UCSD-AML1 (cell line): ENCODE data around the gene ANAPC5.
A peak's percentile ranks its signal among the peaks of the same experiment; 100 is the strongest.

Source experiments
- DNase-seq: peaks from one replicate; lab custom pipeline; 2025; ENCODE audit not compliant: unreplicated experiment; lab: John Stamatoyannopoulos, UW

The ANAPC5 gene

GRCh38 chr12:121371404-121371803, 19.2 kb upstream of the ANAPC5 start:
- DNase-seq, result no peak

DNA sequence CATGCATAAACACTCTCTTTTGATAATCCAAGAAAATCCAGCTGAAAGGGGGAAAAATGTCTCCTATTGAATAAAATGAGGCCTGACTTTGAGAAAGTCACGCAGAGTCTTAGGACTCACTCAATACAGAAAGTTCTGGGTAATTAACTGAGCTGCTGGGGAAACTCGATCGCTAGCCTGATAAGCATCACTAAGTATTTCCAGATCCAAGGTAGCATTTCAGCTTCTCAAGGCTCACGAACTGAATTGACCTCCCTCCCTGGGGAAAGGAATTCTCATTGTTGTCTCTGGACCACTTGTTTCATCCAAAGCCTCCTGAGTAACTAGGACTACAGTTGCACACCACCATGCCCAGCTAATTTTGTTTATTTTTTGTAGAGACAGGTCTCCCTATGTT, 13.8 kb upstream of the ANAPC5 start:
- no peak for DNase-seq

DNA sequence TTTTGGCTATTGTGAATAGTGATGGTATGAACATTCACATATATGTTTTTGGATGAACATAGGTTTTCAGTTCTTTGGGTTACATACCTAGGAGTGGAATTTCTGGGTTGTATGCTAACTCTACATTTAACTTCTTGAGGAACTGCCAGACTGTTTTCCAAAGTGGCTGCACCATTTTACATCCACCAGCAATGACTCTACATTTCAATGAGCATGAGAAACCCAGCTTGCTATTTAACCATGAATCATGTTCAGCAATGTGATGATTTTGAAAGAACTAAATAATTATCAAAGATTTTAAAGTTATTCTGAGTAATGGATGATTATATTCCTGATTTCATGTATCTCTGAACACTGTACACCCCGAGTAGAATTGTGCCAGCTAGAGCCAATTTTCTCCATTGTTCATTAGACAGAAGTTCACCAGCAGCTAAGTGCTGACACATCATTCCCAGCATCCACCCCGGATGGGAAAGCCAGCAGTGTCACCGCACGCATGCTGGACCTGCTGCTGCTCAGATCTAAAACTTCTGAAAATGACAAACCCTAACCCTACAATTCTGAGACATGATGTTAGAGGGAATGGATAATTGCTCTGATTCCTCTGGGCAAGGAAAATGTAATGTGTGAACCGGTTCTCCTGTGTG, 13.3 kb upstream of the ANAPC5 start:
- DNase-seq, result no peak

GRCh38 chr12:121364683-121365121, 12.5 kb upstream of the ANAPC5 start:
- no peak for DNase-seq

DNA sequence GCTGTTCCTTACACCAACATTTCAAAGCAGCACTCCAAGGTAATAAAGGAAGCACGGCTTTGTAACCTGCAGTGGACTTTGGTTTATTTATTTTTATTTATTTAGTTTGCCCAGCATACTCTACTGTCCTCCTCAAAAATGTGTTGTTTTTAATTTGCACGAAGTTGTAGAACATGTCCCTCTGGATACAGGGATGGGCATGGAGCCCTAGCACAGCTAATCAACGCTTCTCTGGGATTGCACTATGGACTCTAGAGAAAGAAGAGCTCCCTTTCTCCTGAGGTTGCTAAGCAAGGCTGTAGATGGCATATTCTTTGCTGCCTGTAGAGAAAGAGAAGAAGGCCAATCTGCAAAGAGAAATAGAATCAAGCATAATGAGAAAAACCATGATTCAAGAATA, 5.9 kb upstream of the ANAPC5 start:
- no peak for DNase-seq

- DNase-seq, result no peak
Measured at GRCh38 chr12:121357331-121357730, 5.1 kb upstream of the ANAPC5 start.

DNA sequence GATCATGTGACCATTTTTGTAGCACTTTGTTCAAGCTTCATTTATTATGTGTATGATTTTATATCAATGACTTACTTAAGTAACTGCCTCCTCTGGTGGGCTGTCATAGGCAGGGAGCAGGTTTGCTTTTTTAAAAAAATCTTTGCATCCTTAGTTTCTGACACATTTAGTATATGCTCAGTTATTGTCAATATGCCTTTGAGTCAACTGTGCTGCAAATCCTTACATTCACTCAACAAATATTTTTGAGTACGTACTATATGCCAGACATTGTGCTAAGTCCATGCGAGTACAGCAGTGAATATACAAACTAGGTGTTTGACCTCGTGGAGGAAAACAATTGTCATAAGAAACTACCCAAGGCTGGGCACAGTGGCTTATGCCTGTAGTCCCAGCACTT, 4.4 kb upstream of the ANAPC5 start:
- no peak for DNase-seq

DNA sequence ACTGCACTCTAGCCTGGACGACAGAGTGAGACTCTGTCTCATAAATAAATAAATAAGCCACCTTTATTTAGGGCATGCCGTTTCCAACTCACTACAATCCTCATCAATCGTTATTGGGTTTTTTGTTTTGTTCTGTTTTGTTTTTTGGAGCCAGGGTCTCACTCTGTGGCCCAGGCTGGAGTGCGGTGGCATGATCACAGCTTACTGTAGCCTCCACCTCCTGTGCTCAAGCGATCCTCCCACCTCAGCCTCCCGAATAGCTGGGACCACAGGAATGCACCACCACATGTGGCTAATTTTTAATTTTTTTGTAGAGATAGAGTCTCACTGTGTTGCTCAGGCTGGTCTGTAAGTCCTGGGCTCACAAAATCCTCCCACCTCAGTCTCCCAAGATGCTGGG, 3.6 kb upstream of the ANAPC5 start:
- DNase-seq, result no peak

DNA sequence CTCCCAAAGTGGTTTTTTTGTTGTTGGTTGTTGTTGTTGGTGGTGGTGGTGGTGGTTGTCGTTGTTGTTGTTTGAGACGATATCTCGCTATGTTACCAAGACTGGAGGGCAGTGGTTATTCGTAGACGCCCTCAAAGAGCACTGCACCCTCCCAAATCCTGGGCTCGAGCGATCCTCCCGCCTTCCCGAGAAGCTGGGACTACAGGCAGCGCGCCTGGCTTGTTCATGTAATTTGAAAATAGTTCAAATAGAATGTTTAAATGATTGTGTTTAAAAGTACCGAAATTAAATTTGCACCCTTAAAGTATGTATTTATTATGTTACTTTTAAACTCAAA, 439 bp upstream of the ANAPC5 start:
- no peak for DNase-seq

- no peak for DNase-seq
Measured at GRCh38 chr12:121346747-121347146, 5.5 kb downstream of the ANAPC5 start.

DNA sequence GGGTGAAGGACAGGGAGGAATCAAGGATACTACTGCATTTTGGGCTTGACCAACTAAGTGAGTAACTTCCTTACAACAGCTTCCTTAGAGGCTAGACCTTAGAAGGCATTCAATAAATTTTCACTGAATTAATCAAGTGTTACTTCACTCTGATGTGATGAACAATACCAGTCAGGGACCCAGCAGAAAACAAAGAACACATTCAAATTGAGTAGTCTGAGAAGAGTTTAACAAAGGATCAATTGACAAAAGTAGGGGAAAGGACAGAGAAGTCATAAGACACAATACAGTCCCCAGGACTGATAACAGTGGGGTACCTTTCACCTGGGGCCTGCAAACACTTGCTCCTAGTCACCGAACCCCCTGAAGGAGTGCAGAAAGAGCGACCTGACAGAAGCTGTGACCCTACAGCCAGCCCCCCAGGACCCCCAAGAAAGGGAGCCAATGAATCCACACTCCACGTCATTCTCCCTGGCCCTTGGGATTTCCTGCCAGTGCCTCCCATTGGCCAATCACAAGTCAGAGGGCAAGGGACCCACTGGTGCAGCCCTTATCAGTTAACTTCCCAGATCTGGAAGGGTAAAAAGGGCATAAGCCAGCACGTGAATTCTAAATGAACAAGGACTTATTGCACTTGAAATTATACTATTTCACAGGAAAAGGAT, 6.9 kb downstream of the ANAPC5 start:
- DNase-seq, result no peak

GRCh38 chr12:121344506-121344905, 7.7 kb downstream of the ANAPC5 start:
- DNase-seq, result no peak

- no peak for DNase-seq
Measured at GRCh38 chr12:121337416-121337815, 14.8 kb downstream of the ANAPC5 start.

GRCh38 chr12:121334513-121335343, 17.5 kb downstream of the ANAPC5 start:
- no peak for DNase-seq

- DNase-seq, result no peak
Measured at GRCh38 chr12:121333747-121334146, 18.5 kb downstream of the ANAPC5 start.

GRCh38 chr12:121331248-121331647, 21.0 kb downstream of the ANAPC5 start:
- DNase-seq, result no peak

DNA sequence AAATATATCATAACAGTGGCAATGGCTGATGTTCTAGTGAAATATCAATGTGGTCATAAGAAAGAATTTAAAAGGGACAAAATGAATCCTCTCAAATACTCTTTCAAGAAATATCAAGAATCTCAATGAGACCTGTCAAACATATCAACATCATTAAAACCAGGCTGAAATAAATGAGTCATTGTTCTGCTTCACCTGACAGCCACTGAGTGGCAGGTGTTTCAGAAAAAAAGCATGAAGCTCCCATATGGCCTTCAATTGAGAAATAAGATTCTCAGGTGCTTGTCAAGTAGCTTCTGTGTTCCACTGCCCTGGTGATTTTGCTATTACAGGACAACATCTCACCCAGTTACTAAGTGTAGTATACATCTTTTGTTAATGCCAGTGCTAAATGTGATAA, 21.5 kb downstream of the ANAPC5 start:
- DNase-seq, result no peak

GRCh38 chr12:121330195-121330594, 22.0 kb downstream of the ANAPC5 start:
- DNase-seq, result no peak

DNA sequence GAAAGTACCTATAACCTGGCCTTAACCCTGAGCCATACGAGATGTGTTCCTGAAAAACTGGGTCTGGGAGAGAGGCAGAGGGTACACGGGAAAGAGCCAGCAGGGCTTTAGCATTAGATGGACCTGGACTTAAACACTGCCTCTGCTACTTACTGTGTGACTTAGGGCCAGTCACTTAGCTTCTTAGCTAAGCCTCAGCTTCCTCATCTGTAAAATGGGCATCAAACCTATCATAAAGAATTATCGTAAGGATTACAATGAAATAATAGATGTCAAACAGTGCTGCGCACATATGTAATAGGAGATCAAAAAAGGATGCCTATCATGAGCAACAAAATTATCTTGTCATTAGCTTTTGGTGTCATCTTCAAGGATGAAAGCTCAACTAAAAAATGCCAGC, 23.6 kb downstream of the ANAPC5 start:
- no peak for DNase-seq

- DNase-seq, result peak; percentile 23
Measured at GRCh38 chr12:121326996-121327674, 25.1 kb downstream of the ANAPC5 start.

GRCh38 chr12:121325922-121326396, 26.3 kb downstream of the ANAPC5 start:
- DNase-seq, result peak; percentile 39
